ENCODE measurements around the gene FOXD3.

- no peak for TF ChIP-seq REST (IDR thresholded peaks at IDR 0.05; ENCODE audit: insufficient read depth in 1 of 2, low read depth in 2 of 2, low read length in 2 of 2)
- TF ChIP-seq TAF1 (IDR thresholded peaks at IDR 0.05; ENCODE audit: borderline replicate concordance, insufficient read depth, low read length): no peak
- no peak for TF ChIP-seq POLR2AphosphoS5 (IDR thresholded peaks at IDR 0.05; ENCODE audit: low read depth, low read length)
- TF ChIP-seq SIN3A (IDR thresholded peaks at IDR 0.05; ENCODE audit: borderline replicate concordance, insufficient read depth, low read length): no peak
Observed at GRCh38 chr1:63319046-63320021, 3.0 kb upstream of the FOXD3 start.
